Astrocyte (in vitro differentiated cells and primary cell): ENCODE data around the gene SYNPO2. TPM values are rescaled to one million over a fixed set of nuclear protein-coding genes. Genes with fewer than 3 reads are reported as not detected.
A peak's percentile ranks its signal among the peaks of the same experiment; 100 is the strongest.

Experiments used
- DNase-seq: peaks from one replicate; pipeline ENCODE4 v3.0.0-alpha.2; 2010; ENCODE audit warnings: low read depth
- FAIRE-seq: peaks from 2 replicates; lab custom pipeline; 2011; peaks lifted over from hg19 to GRCh38; lab: Jason Lieb, UNC
- H2AFZ ChIP-seq: 2 replicates; pipeline ENCODE4 v1.6.0; 2012; ENCODE audit warnings: low read depth, low read length, inconsistent platforms
- H3K27ac ChIP-seq: 2 replicates; pipeline ENCODE4 v1.5.1; 2011; ENCODE audit warnings: low read depth, low read length, inconsistent platforms
- H3K27me3 ChIP-seq: 2 replicates; pipeline ENCODE4 v1.6.0; 2011; ENCODE audit warnings: low read length, inconsistent platforms; ENCODE audit not compliant: insufficient read depth
- H3K36me3 ChIP-seq: 2 replicates; pipeline ENCODE4 v1.5.1; 2011; ENCODE audit warnings: low read length, inconsistent platforms; ENCODE audit not compliant: insufficient read depth
- H3K4me1 ChIP-seq: 2 replicates; pipeline ENCODE4 v1.5.1; 2011; ENCODE audit warnings: low read length, inconsistent platforms; ENCODE audit not compliant: insufficient read depth
- H3K4me2 ChIP-seq: 2 replicates; pipeline ENCODE4 v1.6.0; 2012; ENCODE audit warnings: low read length, inconsistent platforms
- H3K4me3 ChIP-seq: 2 replicates; pipeline ENCODE4 v1.5.1; 2011; ENCODE audit warnings: low read depth, mild to moderate bottlenecking, low read length, inconsistent platforms; ENCODE audit not compliant: insufficient read depth
- H3K79me2 ChIP-seq: 2 replicates; pipeline ENCODE4 v1.6.0; 2012; ENCODE audit warnings: mild to moderate bottlenecking, low read length, inconsistent platforms; ENCODE audit not compliant: insufficient read depth
- H3K9ac ChIP-seq: 2 replicates; pipeline ENCODE4 v1.6.0; 2012; ENCODE audit warnings: mild to moderate bottlenecking, low read length, inconsistent platforms
- H3K9me3 ChIP-seq: 2 replicates; pipeline ENCODE4 v1.5.1; 2012; ENCODE audit warnings: low read depth, mild to moderate bottlenecking, low read length, inconsistent platforms; ENCODE audit not compliant: insufficient read depth
- H4K20me1 ChIP-seq: 2 replicates; pipeline ENCODE4 v1.6.0; 2012; ENCODE audit warnings: low read length, inconsistent platforms; ENCODE audit not compliant: insufficient read depth
- H3K27ac Mint-ChIP-seq: one replicate; pipeline ENCODE4 v1.8.0; 2021; ENCODE audit warnings: mild to moderate bottlenecking, mixed read lengths; ENCODE audit not compliant: unreplicated experiment
- H3K27me3 Mint-ChIP-seq: one replicate; pipeline ENCODE4 v1.8.0; 2021; ENCODE audit warnings: low read depth, mixed read lengths; ENCODE audit not compliant: unreplicated experiment
- H3K36me3 Mint-ChIP-seq: one replicate; pipeline ENCODE4 v1.8.0; 2021; ENCODE audit warnings: low read depth, mixed read lengths; ENCODE audit not compliant: unreplicated experiment
- H3K4me1 Mint-ChIP-seq: one replicate; pipeline ENCODE4 v1.8.0; 2021; ENCODE audit warnings: low read depth, mixed read lengths; ENCODE audit not compliant: unreplicated experiment
- H3K4me3 Mint-ChIP-seq: one replicate; pipeline ENCODE4 v1.8.0; 2021; ENCODE audit warnings: mild to moderate bottlenecking, moderate library complexity, mixed read lengths; ENCODE audit not compliant: unreplicated experiment
- H3K9me3 Mint-ChIP-seq: one replicate; pipeline ENCODE4 v1.8.0; 2021; ENCODE audit warnings: mild to moderate bottlenecking, mixed read lengths; ENCODE audit not compliant: unreplicated experiment
- EZH2 ChIP-seq: IDR thresholded peaks from 2 replicates; pipeline ENCODE4 v1.6.1; 2012; ENCODE audit warnings: mild to moderate bottlenecking, low read length, inconsistent platforms; ENCODE audit not compliant: insufficient read depth
- total RNA-seq: library from RNA; stranded (reverse); gene quantifications from 2 replicates; pipeline ENCODE4 v1.2.1, GENCODE V29; 2021
- TF ChIP-seq, protein P1 (sequence below): IDR thresholded peaks from 2 replicates; pipeline ENCODE4 v1.5.1; 2011; ENCODE audit warnings: low read depth, mild to moderate bottlenecking, inconsistent platforms, low read length, moderate library complexity; ENCODE audit not compliant: insufficient read depth

The SYNPO2 gene
- total RNA-seq, 1 donor from 2014 or later: 4.2 TPM

DNA sequence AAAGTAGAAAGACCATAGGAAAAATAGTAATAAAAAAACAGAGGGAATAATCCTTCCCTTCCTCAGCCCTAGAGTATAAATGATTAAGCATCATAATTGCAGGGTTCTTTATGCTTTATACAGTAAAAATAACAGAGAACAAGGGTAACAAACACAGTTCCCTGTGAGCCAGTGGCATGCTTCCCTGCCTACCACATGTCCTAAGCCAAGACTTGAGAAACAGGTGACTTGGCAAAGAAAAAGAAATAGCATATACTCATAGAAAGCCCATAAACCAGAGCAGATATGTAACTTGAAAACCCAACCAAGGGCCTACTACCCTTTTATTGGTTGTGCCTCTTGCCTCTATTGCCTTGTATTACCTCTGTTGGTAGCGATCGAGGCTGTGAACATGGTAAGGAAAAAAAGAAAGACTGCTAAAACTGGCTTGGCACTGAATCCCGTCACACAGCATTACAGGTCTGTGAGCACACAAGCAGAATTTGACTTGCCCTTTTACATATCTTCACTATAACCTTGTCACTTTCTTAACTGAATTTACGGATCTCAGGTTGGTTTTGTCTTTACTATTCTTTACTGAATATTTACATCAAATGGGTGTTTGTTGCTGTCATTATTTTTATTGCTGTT lies 216.1 kb downstream of the SYNPO2 start:
- no peaks in the 10 kb centered on the region for H3K27me3 Mint-ChIP-seq
- FAIRE-seq (no peak), DNase-seq (no peak)
- no peak overlapping the region for H3K4me3 Mint-ChIP-seq
- Histone ChIP-seq H3K4me2 (no peak overlapping the region), H3K9ac (no peak overlapping the region), H3K9me3 (no peaks in the 10 kb centered on the region), H3K36me3 (no peaks in the 10 kb centered on the region), H3K27me3 (no peaks in the 10 kb centered on the region), H3K4me1 (peaks cover 17% of the 10 kb centered on the region), H4K20me1 (no peaks in the 10 kb centered on the region), H3K4me3 (no peak overlapping the region), H3K79me2 (no peaks in the 10 kb centered on the region), H2AFZ (no peak overlapping the region), H3K27ac (no peak overlapping the region)
- H3K4me1 Mint-ChIP-seq: peaks cover 27% of the 10 kb centered on the region
- peak overlapping the region; percentile 54 for H3K27ac Mint-ChIP-seq
- no peaks in the 10 kb centered on the region for H3K36me3 Mint-ChIP-seq
- no peaks in the 10 kb centered on the region for H3K9me3 Mint-ChIP-seq
- TF ChIP-seq, protein P1, sequence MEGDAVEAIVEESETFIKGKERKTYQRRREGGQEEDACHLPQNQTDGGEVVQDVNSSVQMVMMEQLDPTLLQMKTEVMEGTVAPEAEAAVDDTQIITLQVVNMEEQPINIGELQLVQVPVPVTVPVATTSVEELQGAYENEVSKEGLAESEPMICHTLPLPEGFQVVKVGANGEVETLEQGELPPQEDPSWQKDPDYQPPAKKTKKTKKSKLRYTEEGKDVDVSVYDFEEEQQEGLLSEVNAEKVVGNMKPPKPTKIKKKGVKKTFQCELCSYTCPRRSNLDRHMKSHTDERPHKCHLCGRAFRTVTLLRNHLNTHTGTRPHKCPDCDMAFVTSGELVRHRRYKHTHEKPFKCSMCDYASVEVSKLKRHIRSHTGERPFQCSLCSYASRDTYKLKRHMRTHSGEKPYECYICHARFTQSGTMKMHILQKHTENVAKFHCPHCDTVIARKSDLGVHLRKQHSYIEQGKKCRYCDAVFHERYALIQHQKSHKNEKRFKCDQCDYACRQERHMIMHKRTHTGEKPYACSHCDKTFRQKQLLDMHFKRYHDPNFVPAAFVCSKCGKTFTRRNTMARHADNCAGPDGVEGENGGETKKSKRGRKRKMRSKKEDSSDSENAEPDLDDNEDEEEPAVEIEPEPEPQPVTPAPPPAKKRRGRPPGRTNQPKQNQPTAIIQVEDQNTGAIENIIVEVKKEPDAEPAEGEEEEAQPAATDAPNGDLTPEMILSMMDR: no peak
- TF ChIP-seq EZH2: no peak

DNA sequence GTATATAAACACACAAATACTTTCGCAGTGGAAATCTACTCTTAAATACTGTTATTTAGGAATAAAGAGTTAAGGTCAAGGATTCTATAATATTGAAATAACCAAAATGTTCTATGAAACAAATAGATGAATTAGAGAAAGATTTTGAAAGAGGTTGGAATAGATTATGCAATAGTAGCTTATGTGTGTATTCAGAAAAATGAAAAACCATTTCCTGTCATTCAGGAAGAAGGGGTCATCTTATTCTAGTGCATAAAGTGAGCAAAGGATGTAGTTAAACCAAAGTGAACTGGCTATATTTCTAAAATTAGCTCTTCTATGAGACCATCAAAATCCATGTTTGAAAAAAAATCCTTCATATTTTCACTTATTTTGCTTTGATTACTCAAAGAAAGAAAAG lies 217.0 kb downstream of the SYNPO2 start:
- H3K36me3 Mint-ChIP-seq: no peaks in the 10 kb centered on the region
- no peak overlapping the region for H3K27ac ChIP-seq
- no peaks in the 10 kb centered on the region for H3K79me2 ChIP-seq

More for the DNA sequence above, 217.0 kb downstream of the SYNPO2 start:
- Histone ChIP-seq H2AFZ (no peak overlapping the region), H3K36me3 (no peaks in the 10 kb centered on the region), H3K9me3 (no peaks in the 10 kb centered on the region), H3K9ac (no peak overlapping the region), H3K4me1 (peaks cover 17% of the 10 kb centered on the region), H3K4me3 (no peak overlapping the region), H4K20me1 (no peaks in the 10 kb centered on the region), H3K4me2 (no peak overlapping the region), H3K27me3 (no peaks in the 10 kb centered on the region)
- no peak overlapping the region for H3K4me3 Mint-ChIP-seq
- no peak for FAIRE-seq
- no peak for DNase-seq
- no peak overlapping the region for H3K27ac Mint-ChIP-seq
- no peaks in the 10 kb centered on the region for H3K27me3 Mint-ChIP-seq
- TF ChIP-seq, protein P1: no peak
- TF ChIP-seq EZH2: no peak
- H3K9me3 Mint-ChIP-seq: no peaks in the 10 kb centered on the region
- peaks cover 27% of the 10 kb centered on the region for H3K4me1 Mint-ChIP-seq
